Stimulated activated CD4-positive, alpha-beta T cell treated with anti-CD3 and anti-CD28 coated beads, Interleukin-4, amount 100 ng/mL, for 24 hours (primary cell): ENCODE data around the gene TTLL11.

Source experiments
- DNase-seq: peaks from one replicate; pipeline ENCODE4 v3.0.0-alpha.2; 2020

The TTLL11 gene

GRCh38 chr9:121822093-121823085, 270.7 kb downstream of the TTLL11 start:
- no peak for DNase-seq

DNA sequence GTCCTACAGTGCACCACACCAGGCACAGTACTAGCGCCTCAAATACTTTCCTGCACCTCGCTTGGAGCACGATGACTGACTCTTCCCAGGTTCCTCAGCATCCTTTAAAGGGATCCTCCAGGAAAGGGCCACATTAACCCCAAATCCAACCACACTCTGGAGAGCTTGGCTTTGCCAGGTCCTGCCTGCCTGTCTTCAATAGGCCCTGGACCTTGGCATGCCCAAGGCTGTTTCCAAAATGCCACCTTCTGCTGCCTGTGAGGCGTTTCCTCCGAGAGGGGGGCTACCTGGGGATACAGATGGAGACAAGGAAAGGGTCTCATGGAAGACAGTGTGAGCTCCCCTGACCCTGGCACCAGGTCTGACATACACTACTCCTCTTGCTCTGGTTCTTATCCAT, 271.8 kb downstream of the TTLL11 start:
- DNase-seq: no peak

DNA sequence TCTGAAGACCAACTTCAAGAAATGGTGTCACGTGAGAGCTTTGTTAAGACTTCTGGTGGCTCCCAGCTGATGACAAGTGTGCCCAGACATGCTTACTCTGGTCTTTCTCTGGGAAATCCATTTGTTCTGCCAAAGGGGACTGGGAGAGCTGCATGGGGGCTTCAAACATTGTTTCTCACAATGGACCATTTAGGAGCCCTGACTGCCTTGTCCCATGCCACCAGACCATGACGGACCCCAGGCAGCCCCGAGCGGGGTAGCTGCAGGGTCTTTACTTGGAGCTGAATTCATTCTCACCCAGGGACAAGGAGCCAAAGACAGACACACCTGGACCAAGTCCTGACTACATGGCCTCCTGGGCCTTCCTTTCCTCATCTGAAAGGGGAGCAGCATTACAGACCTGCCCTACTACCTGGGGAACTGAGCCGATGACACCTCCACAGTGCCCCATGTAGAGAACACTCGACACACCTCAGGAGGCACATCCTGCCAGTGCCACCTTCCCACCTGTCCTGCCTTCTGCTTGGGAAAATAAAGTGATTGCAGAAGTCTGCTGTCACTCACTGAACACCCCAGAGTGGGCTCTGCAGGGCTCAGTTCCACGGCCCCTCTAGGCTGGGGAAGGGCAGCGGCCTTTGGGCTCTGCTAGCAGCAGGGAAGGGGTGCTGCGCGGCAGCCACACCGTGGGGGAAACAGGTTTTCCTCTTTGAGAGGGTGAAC, 272.7 kb downstream of the TTLL11 start:
- DNase-seq: no peak

DNA sequence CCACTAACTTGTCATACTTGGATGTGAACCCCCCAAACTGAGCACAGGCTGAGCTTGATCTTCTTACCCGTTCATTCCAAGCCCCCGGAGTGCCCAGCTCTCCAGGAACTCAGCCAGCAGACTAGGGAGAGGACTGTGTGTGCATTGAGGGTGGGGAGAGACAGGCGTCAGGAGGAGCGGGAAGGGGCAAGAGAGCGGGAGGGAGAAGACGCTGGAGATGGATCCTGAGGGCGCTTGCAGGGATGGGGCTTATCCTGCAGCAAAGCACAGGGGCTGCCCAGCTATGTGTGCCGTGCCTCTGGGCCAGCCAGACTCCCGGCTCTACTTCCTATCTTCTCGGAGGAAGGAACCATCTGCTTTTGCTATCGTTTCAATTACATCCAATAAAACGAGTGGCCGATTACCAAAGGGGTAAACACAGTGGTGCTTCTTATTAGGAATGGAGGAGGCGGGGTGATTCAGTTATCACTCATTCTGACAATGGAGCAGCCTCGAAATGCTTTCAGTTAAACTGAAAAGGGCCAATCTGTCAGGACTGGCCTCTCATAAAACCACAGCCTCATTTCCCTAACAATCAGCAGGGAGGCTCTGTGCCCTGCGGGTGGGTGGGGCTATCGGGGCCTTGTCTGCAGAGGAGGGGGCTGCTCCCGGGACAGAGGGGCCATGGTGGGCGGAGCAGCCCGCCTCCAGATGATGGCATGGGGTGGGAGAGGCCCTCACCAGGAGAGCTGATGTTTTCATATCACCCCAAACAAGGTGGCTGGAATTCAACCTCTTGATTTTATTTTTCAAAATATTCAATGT, 273.5 kb downstream of the TTLL11 start:
- no peak for DNase-seq

DNA sequence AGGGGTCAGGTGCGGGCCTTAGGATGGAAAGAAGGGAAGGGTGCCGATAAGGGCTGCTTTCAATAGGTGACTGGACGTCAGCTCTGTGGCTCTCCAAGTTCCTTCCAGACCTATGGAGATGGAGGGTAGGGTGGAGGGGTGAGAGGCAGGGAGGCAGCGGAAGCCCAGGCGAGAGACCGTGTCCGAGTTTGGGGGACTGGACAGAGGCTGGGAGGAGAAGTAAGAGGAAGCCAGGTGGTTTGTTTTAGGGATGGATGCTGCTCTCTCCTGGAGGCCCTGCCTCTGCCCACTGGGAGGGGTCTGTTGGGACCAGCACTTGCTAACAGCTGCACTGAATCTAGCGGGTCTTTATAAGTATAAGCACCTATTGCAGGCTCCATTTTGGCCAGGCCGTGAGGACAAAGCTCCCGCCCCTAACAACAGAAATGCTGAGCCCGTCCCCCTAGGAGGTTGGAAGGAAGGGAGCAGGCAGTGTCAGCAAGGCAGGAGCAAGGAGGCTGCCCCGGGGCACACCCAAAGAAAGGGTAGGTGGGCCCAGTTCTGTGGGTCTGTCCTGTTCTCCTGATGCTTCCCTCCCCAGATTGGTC, 274.2 kb downstream of the TTLL11 start:
- DNase-seq: no peak

- DNase-seq: no peak
Observed at GRCh38 chr9:121818016-121818661, 275.0 kb downstream of the TTLL11 start.

DNA sequence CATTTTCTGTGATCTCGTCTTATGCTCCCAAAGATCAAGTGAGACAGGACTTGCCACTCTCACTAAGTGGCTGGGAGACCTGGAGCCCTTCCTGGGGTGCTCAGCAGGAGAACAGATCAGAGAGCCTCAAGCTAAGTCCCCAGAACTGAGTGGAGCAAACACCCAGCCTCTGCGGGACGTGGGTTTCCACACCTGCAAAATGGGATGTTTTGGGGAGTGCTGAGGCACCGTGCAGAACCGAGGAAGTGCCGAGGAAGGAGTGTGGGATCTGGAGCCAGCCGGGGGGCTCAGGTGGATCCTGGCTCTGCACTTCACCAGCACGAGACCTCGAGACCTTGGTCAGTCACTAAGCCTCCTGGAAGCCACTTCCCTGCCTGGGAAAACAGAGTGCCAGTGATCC, 275.6 kb downstream of the TTLL11 start:
- DNase-seq: no peak

DNA sequence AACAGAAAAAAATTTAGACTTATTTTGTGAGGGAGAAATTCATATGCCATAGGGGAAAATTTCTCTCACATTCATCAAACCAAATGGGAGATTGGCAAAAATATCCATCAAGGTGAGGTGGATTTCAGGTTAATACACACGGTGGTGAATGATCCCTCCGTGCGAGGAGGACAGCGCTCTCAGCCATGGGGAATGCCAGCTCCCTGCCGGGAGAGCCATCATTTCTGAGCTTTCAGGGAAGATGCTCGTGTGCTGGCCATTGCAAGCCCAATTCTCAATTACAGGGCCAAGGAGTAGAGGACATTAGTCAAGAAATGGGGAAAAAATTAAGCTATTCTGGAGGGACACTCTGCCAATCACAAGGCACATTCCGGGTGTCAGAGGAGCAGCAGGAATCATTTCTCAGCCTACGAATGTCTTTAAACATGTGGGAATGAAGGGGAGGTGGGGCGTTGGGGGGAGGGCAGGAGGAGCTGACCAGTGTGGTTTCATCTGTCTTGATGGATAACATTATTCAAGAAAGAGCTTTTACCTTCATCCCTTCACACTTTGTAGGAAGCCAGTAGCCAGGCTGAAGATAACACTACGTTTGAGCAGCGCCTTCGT, 276.2 kb downstream of the TTLL11 start:
- no peak for DNase-seq

GRCh38 chr9:121816449-121816817, 276.7 kb downstream of the TTLL11 start:
- no peak for DNase-seq

GRCh38 chr9:121815546-121816448, 277.3 kb downstream of the TTLL11 start:
- no peak for DNase-seq

DNA sequence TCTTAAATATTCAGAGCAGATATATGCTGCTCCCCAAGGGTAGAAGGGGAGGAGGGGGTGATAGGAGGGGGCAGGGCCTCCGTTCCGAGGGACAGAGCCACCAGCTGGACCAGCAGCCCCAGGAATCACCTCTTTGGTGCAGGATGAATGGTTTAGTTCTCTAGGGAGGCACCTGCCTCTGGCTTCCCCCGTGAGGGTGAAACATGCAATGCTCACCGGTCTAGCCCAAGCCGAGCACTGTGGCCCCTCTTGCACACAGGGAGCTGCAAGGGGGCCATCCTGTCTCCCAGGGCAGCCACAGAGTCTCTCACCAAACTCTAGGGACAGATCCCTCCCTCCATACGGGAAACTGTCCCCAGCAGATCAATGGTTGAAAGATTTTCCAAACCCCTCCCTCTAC, 278.0 kb downstream of the TTLL11 start:
- no peak for DNase-seq

- DNase-seq: no peak
Observed at GRCh38 chr9:121814594-121814993, 278.5 kb downstream of the TTLL11 start.

- no peak for DNase-seq
Observed at GRCh38 chr9:121813519-121814210, 279.4 kb downstream of the TTLL11 start.

DNA sequence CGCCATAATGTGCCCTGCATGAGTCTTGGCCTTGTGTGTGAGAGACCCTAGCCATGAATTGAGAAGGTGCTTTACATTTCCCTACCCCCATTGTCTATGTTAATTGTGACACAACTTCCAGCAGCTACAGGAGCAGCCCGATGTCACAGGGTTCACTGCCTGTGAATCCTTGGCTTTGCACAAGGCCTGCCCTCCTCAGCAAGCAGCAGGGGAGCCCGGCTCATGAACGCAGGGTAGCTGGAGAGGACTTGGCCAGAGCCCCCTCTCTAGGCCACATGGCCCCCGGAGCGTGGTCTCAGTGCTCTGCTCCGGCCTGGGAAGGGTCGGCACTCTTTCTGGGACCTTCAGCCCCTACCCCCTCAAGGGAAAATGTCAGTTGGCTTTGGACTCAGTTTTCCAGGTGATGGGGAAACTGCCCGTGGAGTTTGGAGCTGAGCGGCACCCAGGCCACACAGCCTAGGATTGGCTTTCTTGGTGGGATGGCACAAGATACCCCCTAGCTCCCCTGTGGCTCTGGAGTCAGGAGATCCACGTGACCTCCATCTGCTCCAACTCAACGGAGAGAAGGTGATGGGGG, 280.9 kb downstream of the TTLL11 start:
- no peak for DNase-seq

GRCh38 chr9:121811751-121812150, 281.4 kb downstream of the TTLL11 start:
- DNase-seq: no peak

- DNase-seq: no peak
Observed at GRCh38 chr9:121811140-121811539, 282.0 kb downstream of the TTLL11 start.

DNA sequence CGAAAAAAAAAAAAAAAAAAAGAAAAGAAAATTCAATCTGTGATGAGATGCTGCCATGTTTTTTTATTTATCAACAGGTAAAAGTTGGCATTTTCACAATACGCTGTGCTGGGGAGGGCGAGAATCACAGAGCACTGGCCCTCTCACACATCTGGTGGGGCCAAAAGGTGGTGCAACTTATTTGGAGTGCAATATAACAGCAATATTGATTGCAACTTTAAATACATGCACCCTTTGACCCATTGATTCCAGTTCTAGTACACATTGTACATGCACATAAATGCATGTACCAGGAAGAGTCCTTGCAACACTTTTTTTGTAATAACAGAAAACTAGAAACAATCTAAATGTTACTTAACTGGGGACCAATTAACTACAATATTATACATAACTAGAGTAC, 282.6 kb downstream of the TTLL11 start:
- DNase-seq: no peak

DNA sequence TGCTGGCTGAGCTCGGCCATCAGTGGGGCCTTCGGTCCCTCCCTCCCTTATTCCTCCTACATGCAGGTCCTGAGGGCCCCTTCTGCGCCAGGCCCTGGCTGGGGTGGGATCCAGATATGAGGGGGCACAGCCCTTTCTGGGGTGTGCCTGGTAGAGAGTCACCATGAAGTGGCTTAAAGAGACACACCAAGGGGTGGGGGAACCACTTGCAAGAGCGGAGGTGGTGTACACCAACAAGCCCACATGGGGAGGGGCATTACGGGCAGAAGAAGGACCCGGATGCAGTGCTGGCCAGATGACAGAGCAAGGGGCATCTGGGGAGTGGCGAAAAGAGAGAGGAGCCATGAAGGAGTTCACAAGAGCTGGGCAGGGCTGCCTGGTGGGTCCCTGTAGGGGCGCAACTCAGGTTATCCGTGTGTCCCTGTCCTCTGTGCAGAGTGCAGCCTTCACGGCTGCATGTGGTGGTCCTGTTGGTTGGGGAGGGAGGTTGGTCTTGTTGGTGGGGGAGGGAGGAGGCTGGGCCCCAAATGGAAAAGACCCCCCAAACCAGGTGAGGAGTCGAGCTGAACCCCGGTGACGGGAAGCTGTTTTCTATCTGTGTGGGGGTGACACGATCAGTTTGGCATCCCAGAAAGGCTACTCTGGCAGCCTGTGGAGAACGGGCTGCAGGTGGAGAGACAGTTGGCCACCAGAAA, 283.6 kb downstream of the TTLL11 start:
- DNase-seq: no peak

- no peak for DNase-seq
Observed at GRCh38 chr9:121808781-121809180, 284.3 kb downstream of the TTLL11 start.
